Liver (tissue), 3 donors: ENCODE measurements around the gene KRT33B.
"Not testable (repeated sequence)": the region's sequence is repeated elsewhere in the genome, so short reads cannot be mapped to it uniquely, and the experiment has no call there.

Experiments
- JUND ChIP-seq, 2 donors: IDR thresholded peaks; 2 replicates each; pipeline ENCODE4 v1.6.1; 2016; ENCODE audit warnings: antibody characterized with exemption in 2 of 2
- TAF1 ChIP-seq: conservative IDR thresholded peaks from 2 replicates; pipeline ENCODE4 v1.6.1; 2016; ENCODE audit warnings: antibody characterized with exemption, mild to moderate bottlenecking
- ZBTB33 ChIP-seq: IDR thresholded peaks from 2 replicates; pipeline ENCODE4 v1.6.1; 2016; ENCODE audit warnings: antibody characterized with exemption
- TF ChIP-seq, protein P1 (sequence below): fragments of 150-350 bp; IDR thresholded peaks from 2 replicates; pipeline ENCODE4 v1.5.1; 2017; ENCODE audit warnings: improper control_type of control experiment, low read depth, low read length; ENCODE audit not compliant: missing input control
- donor health status: healthy.
- donor health status: healthy.

GRCh38 chr17:41380091-41380490, 10.5 kb upstream of the KRT33B start:
- TF ChIP-seq, protein P1, sequence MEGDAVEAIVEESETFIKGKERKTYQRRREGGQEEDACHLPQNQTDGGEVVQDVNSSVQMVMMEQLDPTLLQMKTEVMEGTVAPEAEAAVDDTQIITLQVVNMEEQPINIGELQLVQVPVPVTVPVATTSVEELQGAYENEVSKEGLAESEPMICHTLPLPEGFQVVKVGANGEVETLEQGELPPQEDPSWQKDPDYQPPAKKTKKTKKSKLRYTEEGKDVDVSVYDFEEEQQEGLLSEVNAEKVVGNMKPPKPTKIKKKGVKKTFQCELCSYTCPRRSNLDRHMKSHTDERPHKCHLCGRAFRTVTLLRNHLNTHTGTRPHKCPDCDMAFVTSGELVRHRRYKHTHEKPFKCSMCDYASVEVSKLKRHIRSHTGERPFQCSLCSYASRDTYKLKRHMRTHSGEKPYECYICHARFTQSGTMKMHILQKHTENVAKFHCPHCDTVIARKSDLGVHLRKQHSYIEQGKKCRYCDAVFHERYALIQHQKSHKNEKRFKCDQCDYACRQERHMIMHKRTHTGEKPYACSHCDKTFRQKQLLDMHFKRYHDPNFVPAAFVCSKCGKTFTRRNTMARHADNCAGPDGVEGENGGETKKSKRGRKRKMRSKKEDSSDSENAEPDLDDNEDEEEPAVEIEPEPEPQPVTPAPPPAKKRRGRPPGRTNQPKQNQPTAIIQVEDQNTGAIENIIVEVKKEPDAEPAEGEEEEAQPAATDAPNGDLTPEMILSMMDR = not testable (repeated sequence)
- not testable (repeated sequence) for TF ChIP-seq TAF1; JUND (IDR thresholded peaks at IDR 0.05); ZBTB33
